H9 (cell line): ENCODE measurements around the gene ANKHD1. TPM values are rescaled to one million over a fixed set of nuclear protein-coding genes. Genes with fewer than 3 reads are reported as not detected.

Experiments used
- DNase-seq: peaks from one replicate; pipeline ENCODE4 v3.0.0-alpha.2; 2017
- H2AFZ ChIP-seq: one replicate; pipeline ENCODE4 v1.6.1; 2013; ENCODE audit warnings: mild to moderate bottlenecking, low read length, control low read depth, moderate library complexity
- H2AK5ac ChIP-seq: 2 replicates; pipeline ENCODE4 v1.6.1; 2013; ENCODE audit warnings: low read length, control low read depth, mixed read lengths; ENCODE audit not compliant: insufficient read length
- H2BK120ac ChIP-seq: one replicate; pipeline ENCODE4 v1.6.1; 2013; ENCODE audit warnings: low read depth, mild to moderate bottlenecking, low read length, control low read depth, inconsistent platforms; ENCODE audit not compliant: poor library complexity, severe bottlenecking
- H2BK12ac ChIP-seq: 2 replicates; pipeline ENCODE4 v1.6.1; 2013; ENCODE audit warnings: low read length, control low read depth, mixed read lengths, low read depth; ENCODE audit not compliant: insufficient read length
- H2BK15ac ChIP-seq: 2 replicates; pipeline ENCODE4 v1.6.1; 2013; ENCODE audit warnings: low read depth, low read length, control low read depth
- H2BK20ac ChIP-seq: one replicate; pipeline ENCODE4 v1.6.1; 2013; ENCODE audit warnings: low read depth, mild to moderate bottlenecking, low read length, control low read depth, inconsistent platforms; ENCODE audit not compliant: poor library complexity, severe bottlenecking
- H2BK5ac ChIP-seq: 2 replicates; pipeline ENCODE4 v1.6.1; 2013; ENCODE audit warnings: low read length, control low read depth, mixed read lengths; ENCODE audit not compliant: insufficient read length
- H3K14ac ChIP-seq: 2 replicates; pipeline ENCODE4 v1.6.1; 2013; ENCODE audit warnings: low read length, control low read depth; ENCODE audit not compliant: insufficient read depth
- H3K18ac ChIP-seq: 2 replicates; pipeline ENCODE4 v1.6.1; 2013; ENCODE audit warnings: low read depth, mild to moderate bottlenecking, mixed read lengths, low read length, control low read depth; ENCODE audit not compliant: insufficient read length
- H3K23ac ChIP-seq: 2 replicates; pipeline ENCODE4 v1.6.1; 2013; ENCODE audit warnings: low read length, control low read depth, mixed read lengths, low read depth; ENCODE audit not compliant: insufficient read length
- H3K23me2 ChIP-seq: 2 replicates; pipeline ENCODE4 v1.6.1; 2013; ENCODE audit warnings: low read depth, mild to moderate bottlenecking, mixed read lengths, low read length, control low read depth; ENCODE audit not compliant: insufficient read length, poor library complexity, severe bottlenecking
- H3K27ac ChIP-seq: 2 replicates; pipeline ENCODE4 v1.5.1; 2013; ENCODE audit warnings: low read length, control low read depth, mixed read lengths, low read depth; ENCODE audit not compliant: insufficient read length
- H3K27me3 ChIP-seq: 2 replicates; pipeline ENCODE4 v1.6.1; 2013; ENCODE audit warnings: low read length, control low read depth, inconsistent platforms; ENCODE audit not compliant: insufficient read depth
- H3K4ac ChIP-seq: 2 replicates; pipeline ENCODE4 v1.6.1; 2013; ENCODE audit warnings: low read depth, mild to moderate bottlenecking, control low read depth, inconsistent platforms, low read length, moderate library complexity
- H3K4me1 ChIP-seq: 2 replicates; pipeline ENCODE4 v1.6.1; 2013; ENCODE audit warnings: low read length, control low read depth, inconsistent platforms; ENCODE audit not compliant: insufficient read depth
- H3K4me2 ChIP-seq: 2 replicates; pipeline ENCODE4 v1.6.1; 2013; ENCODE audit warnings: low read length, control low read depth, mixed read lengths; ENCODE audit not compliant: insufficient read length, insufficient read depth
- H3K56ac ChIP-seq: 2 replicates; pipeline ENCODE4 v1.6.1; 2013; ENCODE audit warnings: low read depth, mild to moderate bottlenecking, mixed read lengths, low read length, control low read depth; ENCODE audit not compliant: insufficient read length
- H3K79me1 ChIP-seq: 2 replicates; pipeline ENCODE4 v1.6.1; 2013; ENCODE audit warnings: low read depth, mild to moderate bottlenecking, moderate library complexity, low read length, control low read depth, inconsistent platforms; ENCODE audit not compliant: insufficient read depth, poor library complexity, severe bottlenecking
- H3K79me2 ChIP-seq: 2 replicates; pipeline ENCODE4 v1.6.1; 2013; ENCODE audit warnings: low read length, control low read depth, inconsistent platforms; ENCODE audit not compliant: insufficient read depth
- H3K9ac ChIP-seq: 2 replicates; pipeline ENCODE4 v1.6.1; 2013; ENCODE audit warnings: low read length, control low read depth, mixed read lengths; ENCODE audit not compliant: insufficient read length; ENCODE audit errors: extremely low read depth
- H3K9me3 ChIP-seq: one replicate; pipeline ENCODE4 v1.6.1; 2013; ENCODE audit warnings: low read depth, low read length, inconsistent platforms; ENCODE audit not compliant: control insufficient read depth
- H3T11ph ChIP-seq: one replicate; pipeline ENCODE4 v1.6.1; 2013; ENCODE audit warnings: mild to moderate bottlenecking, low read length, control low read depth, inconsistent platforms
- H4K20me1 ChIP-seq: one replicate; pipeline ENCODE4 v1.6.1; 2013; ENCODE audit not compliant: control insufficient read depth, insufficient read length, insufficient read depth
- H4K5ac ChIP-seq: 2 replicates; pipeline ENCODE4 v1.6.1; 2013; ENCODE audit warnings: low read depth, mild to moderate bottlenecking, mixed read lengths, low read length, control low read depth; ENCODE audit not compliant: insufficient read length
- H4K8ac ChIP-seq: replicated peaks from 2 replicates; pipeline ENCODE4 v1.6.1; 2013; ENCODE audit warnings: low read length, control low read depth, mixed read lengths, low read depth; ENCODE audit not compliant: insufficient read length
- H4K91ac ChIP-seq: 2 replicates; pipeline ENCODE4 v1.6.1; 2013; ENCODE audit warnings: low read depth, mild to moderate bottlenecking, moderate library complexity, mixed read lengths, low read length, control low read depth; ENCODE audit not compliant: insufficient read length
- H3K27ac Mint-ChIP-seq, 3 experiments: 2 replicates in 2 of 3; 3 replicates in 1 of 3; pipeline ENCODE4 v1.8.0; 2020 to 2021; ENCODE audit warnings: mixed read lengths in 3 of 3, mild to moderate bottlenecking in 1 of 3, moderate library complexity in 1 of 3
- H3K27me3 Mint-ChIP-seq: 2 replicates; pipeline ENCODE4 v1.8.0; 2021; ENCODE audit warnings: low read depth, mild to moderate bottlenecking, moderate library complexity, mixed read lengths
- H3K36me3 Mint-ChIP-seq, 3 experiments: 2 replicates in 2 of 3; 3 replicates in 1 of 3; pipeline ENCODE4 v1.8.0; 2020 to 2021; ENCODE audit warnings: low read depth in 3 of 3, mixed read lengths in 3 of 3; ENCODE audit not compliant: insufficient read depth in 1 of 3
- H3K4me1 Mint-ChIP-seq, 2 experiments: 2 replicates each; pipeline ENCODE4 v1.8.0; 2020; ENCODE audit warnings: mixed read lengths in 2 of 2
- H3K4me3 Mint-ChIP-seq, 2 experiments: 2 replicates in 1 of 2; 3 replicates in 1 of 2; pipeline ENCODE4 v1.8.0; 2020 to 2021; ENCODE audit warnings: mild to moderate bottlenecking in 2 of 2, mixed read lengths in 2 of 2, moderate library complexity in 1 of 2
- H3K9me3 Mint-ChIP-seq, 2 experiments: 2 replicates in 1 of 2; 3 replicates in 1 of 2; pipeline ENCODE4 v1.8.0; 2020; ENCODE audit warnings: mild to moderate bottlenecking in 2 of 2, mixed read lengths in 2 of 2, moderate library complexity in 1 of 2
- CTCF ChIP-seq: fragments of 200-600 bp; sonication (generic); conservative IDR thresholded peaks from 3 replicates; pipeline ENCODE4 v1.8.0; 2021; ENCODE audit warnings: antibody characterized with exemption, mild to moderate bottlenecking
- WGBS: extraction: QIAGEN DNeasy Blood & Tissue Kit; methylation state at CpG from one replicate; pipeline ENCODE4 v1.1.7; 2013; ENCODE audit warnings: missing lambda C conversion rate, low lambda C conversion rate, mixed read lengths; ENCODE audit not compliant: insufficient read length; ENCODE audit errors: extremely low coverage; 5-methylcytosine and 5-hydroxymethylcytosine counted together
- total RNA-seq: library from RNA; stranded (reverse); gene quantifications from 2 replicates; pipeline ENCODE4 v1.2.1, GENCODE V29; 2021

ANKHD1 gene
- total RNA-seq, 1 experiment from 2014 or later: 105 TPM

- H2BK120ac ChIP-seq: no peak overlapping the region
- no peaks in the 10 kb centered on the region for H4K20me1 ChIP-seq
- H3K9ac ChIP-seq: no peak overlapping the region
- H3T11ph ChIP-seq: no peak overlapping the region
- H4K91ac ChIP-seq: no peak overlapping the region
- H3K27ac ChIP-seq: no peak overlapping the region
- 0 out of 2 replicates have a peak, but pooled peaks cover 2% of the 10 kb centered on the region for H3K4me1 ChIP-seq
- H2BK12ac ChIP-seq: no peak overlapping the region
- H4K5ac ChIP-seq: no peak overlapping the region
- Mint-ChIP-seq H3K27ac (no peak overlapping the region), H3K9me3 (no peaks in the 10 kb centered on the region), H3K4me3 (no peak overlapping the region), H3K4me1 (no peaks in the 10 kb centered on the region), H3K27me3 (peaks cover 3% of the 10 kb centered on the region), H3K36me3 (no peaks in the 10 kb centered on the region)
- H3K23me2 ChIP-seq: no peaks in the 10 kb centered on the region
- no peaks in the 10 kb centered on the region for H3K9me3 ChIP-seq
- no peak overlapping the region for H3K4ac ChIP-seq
- no peaks in the 10 kb centered on the region for H3K79me2 ChIP-seq
- H3K27me3 ChIP-seq: no peaks in the 10 kb centered on the region
- peak; percentile 58 for TF ChIP-seq CTCF
- no peak overlapping the region for H3K4me2 ChIP-seq
- H4K8ac ChIP-seq: no peak overlapping the region
- peak; percentile 49 for DNase-seq
- H3K18ac ChIP-seq: no peak overlapping the region
- H3K79me1 ChIP-seq: no peaks in the 10 kb centered on the region
- no CpG with 5 or more reads among the region's 8 CpGs for WGBS
- H3K56ac ChIP-seq: no peak overlapping the region
- H2BK15ac ChIP-seq: no peak overlapping the region
- no peak overlapping the region for H3K14ac ChIP-seq
- H2AFZ ChIP-seq: no peak overlapping the region
- H3K23ac ChIP-seq: no peak overlapping the region
- H2AK5ac ChIP-seq: no peak overlapping the region
- H2BK5ac ChIP-seq: no peak overlapping the region
- no peak overlapping the region for H2BK20ac ChIP-seq
Observed at GRCh38 chr5:140575309-140575708, 173.7 kb downstream of the ANKHD1 start.
